ENCODE data around the gene TJP2.

The TJP2 gene

GRCh38 chr9:69204849-69205248 lies 30.8 kb downstream of the TJP2 start:
- no peak for TF ChIP-seq CTCF (IDR thresholded peaks at IDR 0.05)

- TF ChIP-seq CTCF (IDR thresholded peaks at IDR 0.05), result no peak
These were observed 32.0 kb downstream of the TJP2 start for GRCh38 chr9:69206047-69206446.

GRCh38 chr9:69207503-69207902 lies 33.4 kb downstream of the TJP2 start:
- TF ChIP-seq CTCF (IDR thresholded peaks at IDR 0.05), result no peak

- TF ChIP-seq CTCF (IDR thresholded peaks at IDR 0.05), result no peak
These were observed 37.5 kb downstream of the TJP2 start for GRCh38 chr9:69211424-69212036.

- no peak for TF ChIP-seq CTCF (IDR thresholded peaks at IDR 0.05)
These were observed 39.6 kb downstream of the TJP2 start for GRCh38 chr9:69213647-69214046.

GRCh38 chr9:69214939-69215338 lies 40.9 kb downstream of the TJP2 start:
- no peak for TF ChIP-seq CTCF (IDR thresholded peaks at IDR 0.05)

GRCh38 chr9:69215774-69216485 lies 41.9 kb downstream of the TJP2 start:
- TF ChIP-seq CTCF (IDR thresholded peaks at IDR 0.05), result no peak

All from LNCAP (cell line).